HG03095 (cell line): ENCODE measurements around the gene DSE.

ENCODE experiments used
- ATAC-seq: cut with Tn5 transposase; IDR thresholded peaks from one replicate; pipeline ENCODE4 v1.9.1; 2021; ENCODE audit warnings: moderate library complexity; ENCODE audit not compliant: unreplicated experiment

DSE gene

GRCh38 chr6:116444575-116444974, 73.8 kb downstream of the DSE start:
- ATAC-seq = no peak

- no peak for ATAC-seq
Observed at GRCh38 chr6:116445102-116445501, 74.4 kb downstream of the DSE start.

- no peak for ATAC-seq
Observed at GRCh38 chr6:116446399-116446798, 75.7 kb downstream of the DSE start.

- no peak for ATAC-seq
Observed at GRCh38 chr6:116447052-116447451, 76.3 kb downstream of the DSE start.

GRCh38 chr6:116447496-116448011, 76.8 kb downstream of the DSE start:
- no peak for ATAC-seq

GRCh38 chr6:116449565-116449964, 78.8 kb downstream of the DSE start:
- no peak for ATAC-seq

GRCh38 chr6:116450185-116450710, 79.5 kb downstream of the DSE start:
- ATAC-seq = no peak

GRCh38 chr6:116450769-116451740, 80.3 kb downstream of the DSE start:
- peak; percentile 88 for ATAC-seq

- ATAC-seq = no peak
Observed at GRCh38 chr6:116451916-116452315, 81.2 kb downstream of the DSE start.

GRCh38 chr6:116452531-116452930, 81.8 kb downstream of the DSE start:
- no peak for ATAC-seq

- ATAC-seq = no peak
Observed at GRCh38 chr6:116456106-116456505, 85.4 kb downstream of the DSE start.

GRCh38 chr6:116456927-116457326, 86.2 kb downstream of the DSE start:
- ATAC-seq = no peak

GRCh38 chr6:116458264-116458663, 87.5 kb downstream of the DSE start:
- ATAC-seq = no peak

- ATAC-seq = no peak
Observed at GRCh38 chr6:116459927-116460326, 89.2 kb downstream of the DSE start.

GRCh38 chr6:116461331-116461931, 90.7 kb downstream of the DSE start, which contains the start of gene CALHM6:
TSS of gene CALHM6 (plus strand) at chr6:116461375. CDS start at chr6:116461930, 555 bp downstream.
- ATAC-seq = no peak

GRCh38 chr6:116461932-116462885, 91.5 kb downstream of the DSE start:
- peak; percentile 88 for ATAC-seq

- no peak for ATAC-seq
Observed at GRCh38 chr6:116463301-116463700, 92.6 kb downstream of the DSE start.

- no peak for ATAC-seq
Observed at GRCh38 chr6:116465246-116465645, 94.5 kb downstream of the DSE start.

- ATAC-seq = no peak
Observed at GRCh38 chr6:116467096-116467495, 96.3 kb downstream of the DSE start.

GRCh38 chr6:116467514-116467913, 96.8 kb downstream of the DSE start:
- ATAC-seq = no peak
